Stomach smooth muscle (tissue), 2 donors: ENCODE data around the gene CELA3A.
"Not testable (repeated sequence)": the region's sequence is repeated elsewhere in the genome, so short reads cannot be mapped to it uniquely, and the experiment has no call there.

Experiments used
- H3K27ac ChIP-seq: one replicate; pipeline ENCODE4 v1.7.0; 2013; ENCODE audit warnings: mild to moderate bottlenecking, low read length, inconsistent platforms
- H3K27me3 ChIP-seq, 2 donors: one replicate each; pipeline ENCODE4 v1.7.0; 2013; ENCODE audit warnings: low read length in 2 of 2; ENCODE audit not compliant: insufficient read depth in 2 of 2, control insufficient read depth in 1 of 2
- H3K36me3 ChIP-seq, 2 donors: one replicate each; pipeline ENCODE4 v1.7.0; 2013; ENCODE audit warnings: low read length in 2 of 2; ENCODE audit not compliant: control insufficient read depth in 2 of 2, insufficient read depth in 2 of 2
- H3K4me1 ChIP-seq: one replicate; pipeline ENCODE4 v1.7.0; 2013; ENCODE audit warnings: low read length; ENCODE audit not compliant: control insufficient read depth, insufficient read depth
- H3K4me3 ChIP-seq, 2 donors: one replicate each; pipeline ENCODE4 v1.7.0; 2013; ENCODE audit warnings: low read length in 2 of 2
- H3K9ac ChIP-seq, 2 donors: one replicate each; pipeline ENCODE4 v1.7.0; 2013; ENCODE audit warnings: low read length in 2 of 2, mild to moderate bottlenecking in 1 of 2
- H3K9me3 ChIP-seq, 2 donors: one replicate each; pipeline ENCODE4 v1.7.0; 2013; ENCODE audit warnings: low read length in 2 of 2; ENCODE audit not compliant: control insufficient read depth in 2 of 2
- donor health status: healthy.
- donor health status: Pancreatic carcinoma.

CELA3A gene

GRCh38 chr1:21967216-21967615, 34.2 kb upstream of the CELA3A start:
- H3K27ac ChIP-seq, H3K9ac ChIP-seq, H3K4me1 ChIP-seq, H3K9me3 ChIP-seq, H3K4me3 ChIP-seq, H3K27me3 ChIP-seq, H3K36me3 ChIP-seq: not testable (repeated sequence)

GRCh38 chr1:21969066-21969465, 32.4 kb upstream of the CELA3A start:
- H3K36me3 ChIP-seq, result not testable (repeated sequence)

DNA sequence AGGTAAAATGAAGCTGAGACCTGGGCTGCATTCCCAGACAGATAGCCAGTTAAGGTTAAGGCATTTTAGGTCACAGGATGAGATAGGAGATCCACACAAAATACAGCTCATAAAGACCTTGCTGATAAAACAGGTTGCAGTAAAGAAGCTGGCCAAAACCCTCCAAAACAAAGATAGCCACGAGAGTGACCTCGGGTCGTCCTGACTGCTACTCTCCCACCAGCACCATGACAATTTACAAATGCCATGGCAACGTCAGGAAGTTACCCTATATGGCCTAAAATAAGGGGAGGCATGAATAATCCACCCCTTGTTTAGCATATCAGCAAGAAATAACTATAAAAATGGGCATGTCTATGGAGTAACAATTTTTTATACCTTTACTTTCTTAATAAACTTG, 30.9 kb upstream of the CELA3A start:
- H3K9me3 ChIP-seq, H3K27ac ChIP-seq, H3K27me3 ChIP-seq, H3K9ac ChIP-seq, H3K36me3 ChIP-seq, H3K4me3 ChIP-seq, H3K4me1 ChIP-seq: not testable (repeated sequence)

More at GRCh38 chr1:21969066-21969465, 32.4 kb upstream of the CELA3A start:
- not testable (repeated sequence) for H3K9ac ChIP-seq, H3K4me3 ChIP-seq, H3K27ac ChIP-seq, H3K27me3 ChIP-seq, H3K9me3 ChIP-seq, H3K4me1 ChIP-seq

DNA sequence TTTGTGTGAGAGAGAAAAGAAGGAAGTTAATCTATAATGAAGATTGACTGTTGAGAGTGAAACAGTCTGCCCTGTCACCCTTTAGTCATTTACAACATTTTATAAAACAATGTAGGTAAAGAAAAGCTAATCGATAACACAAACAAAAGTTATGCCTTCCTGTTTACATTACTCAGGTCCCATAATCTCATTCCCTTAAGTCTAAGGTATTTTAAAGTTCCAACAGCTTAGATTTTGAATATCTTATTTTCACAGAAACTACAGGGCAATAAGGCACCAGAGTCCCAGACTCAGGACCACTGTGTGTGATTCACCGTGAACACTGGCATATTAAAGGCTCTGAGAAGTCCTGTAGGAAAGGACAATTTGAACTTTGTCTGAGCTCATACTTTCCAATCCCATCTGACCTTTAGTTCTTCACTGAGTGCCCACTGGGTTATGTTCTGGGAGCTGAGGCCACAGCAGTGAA, 28.4 kb upstream of the CELA3A start:
- not testable (repeated sequence) for H3K27ac ChIP-seq, H3K9me3 ChIP-seq, H3K36me3 ChIP-seq, H3K4me1 ChIP-seq, H3K4me3 ChIP-seq, H3K9ac ChIP-seq, H3K27me3 ChIP-seq

- not testable (repeated sequence) for H3K27me3 ChIP-seq, H3K36me3 ChIP-seq, H3K9me3 ChIP-seq, H3K9ac ChIP-seq, H3K4me3 ChIP-seq, H3K4me1 ChIP-seq, H3K27ac ChIP-seq
Measured at GRCh38 chr1:21973948-21974347, 27.5 kb upstream of the CELA3A start.

DNA sequence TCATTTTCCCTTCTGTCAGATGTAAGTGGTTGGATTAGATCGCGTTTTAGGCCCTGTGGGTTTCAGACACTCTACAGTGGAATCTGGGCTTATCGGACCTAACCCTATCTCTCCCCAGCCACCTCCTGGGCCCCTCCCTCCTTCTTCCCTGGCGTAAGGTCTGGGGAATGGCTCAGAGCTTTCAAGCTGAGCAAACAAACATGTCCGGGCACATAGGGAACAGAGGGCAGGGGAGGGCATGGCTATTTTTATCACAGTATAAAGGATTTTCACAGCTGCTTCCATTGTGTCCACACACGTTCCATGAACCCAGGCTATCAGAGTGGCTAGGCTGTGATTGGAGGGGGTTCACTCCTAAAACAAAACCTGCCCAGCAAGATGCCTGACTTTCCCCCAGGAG, 26.8 kb upstream of the CELA3A start:
- not testable (repeated sequence) for H3K4me3 ChIP-seq, H3K27ac ChIP-seq, H3K36me3 ChIP-seq, H3K4me1 ChIP-seq, H3K9me3 ChIP-seq, H3K9ac ChIP-seq, H3K27me3 ChIP-seq

- not testable (repeated sequence) for H3K4me3 ChIP-seq, H3K36me3 ChIP-seq, H3K9ac ChIP-seq, H3K9me3 ChIP-seq, H3K27me3 ChIP-seq, H3K27ac ChIP-seq, H3K4me1 ChIP-seq
Measured at GRCh38 chr1:21975296-21975695, 26.2 kb upstream of the CELA3A start.

DNA sequence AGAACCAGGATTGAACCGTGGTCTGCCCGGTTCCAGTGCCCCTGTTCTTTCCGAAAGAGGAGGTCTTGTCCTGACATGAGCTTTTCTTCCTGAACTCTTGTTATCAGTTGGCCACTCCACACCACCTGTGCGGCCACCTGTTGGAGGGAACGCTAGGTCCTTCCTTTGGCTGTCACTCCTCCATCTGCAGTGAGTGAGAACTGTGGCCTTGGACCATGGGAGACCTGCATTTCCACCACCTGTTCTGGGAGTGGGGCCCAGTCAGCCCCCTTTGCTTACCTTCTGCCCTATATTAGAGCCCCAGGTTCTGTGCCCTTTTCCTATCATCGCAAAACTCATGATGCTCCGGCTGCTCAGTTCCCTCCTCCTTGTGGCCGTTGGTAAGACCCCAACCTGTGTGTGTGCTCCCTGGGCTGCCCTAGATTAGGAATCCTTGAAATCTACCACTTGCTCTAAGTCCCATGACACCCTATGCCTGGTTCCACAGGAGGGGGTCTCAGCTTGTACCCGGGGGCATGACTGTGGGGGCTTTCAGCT, 24.7 kb upstream of the CELA3A start, which contains the start of gene CELA3B:
Gene CELA3B (plus strand): TSS at position 320 of the 537 bp plus-strand sequence. CDS start 18 bp downstream, at position 338.
- H3K27me3 ChIP-seq, H3K4me3 ChIP-seq, H3K9me3 ChIP-seq, H3K4me1 ChIP-seq, H3K27ac ChIP-seq, H3K36me3 ChIP-seq, H3K9ac ChIP-seq: not testable (repeated sequence)

DNA sequence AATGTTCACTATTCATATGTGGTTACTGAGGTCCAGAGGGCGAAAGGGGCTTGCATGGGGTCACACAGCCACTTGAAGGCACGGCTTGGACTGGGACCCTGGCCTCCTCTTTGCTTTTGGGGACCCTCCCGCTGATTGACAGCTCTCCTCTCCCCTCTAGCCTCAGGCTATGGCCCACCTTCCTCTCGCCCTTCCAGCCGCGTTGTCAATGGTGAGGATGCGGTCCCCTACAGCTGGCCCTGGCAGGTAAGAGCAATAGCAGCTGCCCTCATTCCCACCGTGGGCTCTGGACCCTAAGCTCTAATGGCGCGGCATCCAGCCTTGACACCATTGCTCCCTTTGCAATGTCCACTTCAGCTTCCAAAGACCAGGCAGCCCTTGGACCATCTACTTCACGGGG, 23.2 kb upstream of the CELA3A start:
- H3K4me1 ChIP-seq, H3K4me3 ChIP-seq, H3K27ac ChIP-seq, H3K36me3 ChIP-seq, H3K27me3 ChIP-seq, H3K9me3 ChIP-seq, H3K9ac ChIP-seq: not testable (repeated sequence)

- not testable (repeated sequence) for H3K27ac ChIP-seq, H3K9me3 ChIP-seq, H3K4me3 ChIP-seq, H3K9ac ChIP-seq, H3K36me3 ChIP-seq, H3K4me1 ChIP-seq, H3K27me3 ChIP-seq
Measured at GRCh38 chr1:21980515-21981220, 20.8 kb upstream of the CELA3A start.

- not testable (repeated sequence) for H3K36me3 ChIP-seq, H3K9ac ChIP-seq, H3K27ac ChIP-seq, H3K27me3 ChIP-seq, H3K9me3 ChIP-seq, H3K4me3 ChIP-seq, H3K4me1 ChIP-seq
Measured at GRCh38 chr1:21981253-21981652, 20.2 kb upstream of the CELA3A start.
